T-helper 1 cell treated with Interleukin-12 subunit alpha and Interleukin-12 subunit beta and Interleukin-4 antibody, amounts not matched to agents 30 μg/mL and 1 μg/mL, for 36 hours (primary cell): Measurements from ENCODE around the gene NUP210.

Experiments
- H3K27ac Mint-ChIP-seq: one replicate; pipeline ENCODE4 v1.8.0; 2021; ENCODE audit warnings: mild to moderate bottlenecking, mixed read lengths
- H3K27me3 Mint-ChIP-seq: one replicate; pipeline ENCODE4 v1.8.0; 2021; ENCODE audit warnings: low read depth, mixed read lengths
- H3K36me3 Mint-ChIP-seq: one replicate; pipeline ENCODE4 v1.8.0; 2021; ENCODE audit warnings: low read depth, mixed read lengths
- H3K4me1 Mint-ChIP-seq: one replicate; pipeline ENCODE4 v1.8.0; 2021; ENCODE audit warnings: low read depth, mixed read lengths
- H3K4me3 Mint-ChIP-seq: one replicate; pipeline ENCODE4 v1.8.0; 2021; ENCODE audit warnings: mild to moderate bottlenecking, moderate library complexity, mixed read lengths
- H3K9me3 Mint-ChIP-seq: one replicate; pipeline ENCODE4 v1.8.0; 2021; ENCODE audit warnings: mixed read lengths

The NUP210 gene

GRCh38 chr3:13420831-13421765, 976 bp upstream of the NUP210 start:
- peaks cover 63% of the 10 kb centered on the region for H3K4me1 Mint-ChIP-seq
- no peaks in the 10 kb centered on the region for H3K9me3 Mint-ChIP-seq
- peak overlapping the region; percentile 100 for H3K27ac Mint-ChIP-seq
- peak overlapping the region; percentile 96 for H3K4me3 Mint-ChIP-seq
- H3K27me3 Mint-ChIP-seq = no peaks in the 10 kb centered on the region
- peaks cover 8% of the 10 kb centered on the region for H3K36me3 Mint-ChIP-seq

GRCh38 chr3:13419505-13420044, 547 bp downstream of the NUP210 start:
- Mint-ChIP-seq H3K27me3 (no peaks in the 10 kb centered on the region), H3K27ac (peak overlapping the region; percentile 79), H3K4me3 (peak overlapping the region; percentile 88), H3K4me1 (peaks cover 64% of the 10 kb centered on the region), H3K9me3 (no peaks in the 10 kb centered on the region), H3K36me3 (peaks cover 11% of the 10 kb centered on the region)

- peaks cover 13% of the 10 kb centered on the region for H3K36me3 Mint-ChIP-seq
- peak overlapping the region; percentile 43 for H3K27ac Mint-ChIP-seq
- H3K27me3 Mint-ChIP-seq = no peaks in the 10 kb centered on the region
- H3K4me3 Mint-ChIP-seq = peak overlapping the region; percentile 88
- peaks cover 71% of the 10 kb centered on the region for H3K4me1 Mint-ChIP-seq
- no peaks in the 10 kb centered on the region for H3K9me3 Mint-ChIP-seq
These were observed 2.8 kb downstream of the NUP210 start for GRCh38 chr3:13417166-13417947.

GRCh38 chr3:13415997-13416793, 3.9 kb downstream of the NUP210 start:
- no peaks in the 10 kb centered on the region for H3K27me3 Mint-ChIP-seq
- peaks cover 15% of the 10 kb centered on the region for H3K36me3 Mint-ChIP-seq
- no peaks in the 10 kb centered on the region for H3K9me3 Mint-ChIP-seq
- H3K27ac Mint-ChIP-seq = peak overlapping the region; percentile 75
- peaks cover 60% of the 10 kb centered on the region for H3K4me1 Mint-ChIP-seq
- H3K4me3 Mint-ChIP-seq = peak overlapping the region; percentile 71

GRCh38 chr3:13415236-13415986, 4.7 kb downstream of the NUP210 start:
- H3K36me3 Mint-ChIP-seq = peaks cover 11% of the 10 kb centered on the region
- peak overlapping the region; percentile 45 for H3K4me3 Mint-ChIP-seq
- no peaks in the 10 kb centered on the region for H3K9me3 Mint-ChIP-seq
- no peaks in the 10 kb centered on the region for H3K27me3 Mint-ChIP-seq
- peak overlapping the region; percentile 97 for H3K27ac Mint-ChIP-seq
- peaks cover 54% of the 10 kb centered on the region for H3K4me1 Mint-ChIP-seq

GRCh38 chr3:13414040-13414729, 5.9 kb downstream of the NUP210 start:
- Mint-ChIP-seq H3K36me3 (peaks cover 12% of the 10 kb centered on the region), H3K4me1 (peaks cover 54% of the 10 kb centered on the region), H3K27ac (peak overlapping the region; percentile 97), H3K27me3 (no peaks in the 10 kb centered on the region), H3K9me3 (no peaks in the 10 kb centered on the region), H3K4me3 (peak overlapping the region; percentile 88)

GRCh38 chr3:13411186-13411860, 8.8 kb downstream of the NUP210 start:
- Mint-ChIP-seq H3K9me3 (peaks cover 14% of the 10 kb centered on the region), H3K4me1 (peaks cover 35% of the 10 kb centered on the region), H3K27me3 (no peaks in the 10 kb centered on the region), H3K36me3 (peaks cover 25% of the 10 kb centered on the region), H3K27ac (no peak overlapping the region), H3K4me3 (no peak overlapping the region)

- Mint-ChIP-seq H3K36me3 (peaks cover 29% of the 10 kb centered on the region), H3K9me3 (peaks cover 14% of the 10 kb centered on the region), H3K4me3 (no peak overlapping the region), H3K4me1 (peaks cover 15% of the 10 kb centered on the region), H3K27ac (no peak overlapping the region), H3K27me3 (no peaks in the 10 kb centered on the region)
These were observed 11.2 kb downstream of the NUP210 start for GRCh38 chr3:13408890-13409289.

GRCh38 chr3:13407926-13408325, 12.2 kb downstream of the NUP210 start:
- no peaks in the 10 kb centered on the region for H3K27me3 Mint-ChIP-seq
- H3K4me1 Mint-ChIP-seq = peaks cover 9% of the 10 kb centered on the region
- no peak overlapping the region for H3K27ac Mint-ChIP-seq
- peaks cover 14% of the 10 kb centered on the region for H3K9me3 Mint-ChIP-seq
- no peak overlapping the region for H3K4me3 Mint-ChIP-seq
- peaks cover 28% of the 10 kb centered on the region for H3K36me3 Mint-ChIP-seq

- Mint-ChIP-seq H3K27ac (peak overlapping the region; percentile 33), H3K36me3 (peaks cover 28% of the 10 kb centered on the region), H3K4me1 (peaks cover 13% of the 10 kb centered on the region), H3K9me3 (peaks cover 14% of the 10 kb centered on the region), H3K4me3 (no peak overlapping the region), H3K27me3 (no peaks in the 10 kb centered on the region)
These were observed 12.6 kb downstream of the NUP210 start for GRCh38 chr3:13407475-13407874.

GRCh38 chr3:13406190-13406589, 13.9 kb downstream of the NUP210 start:
- Mint-ChIP-seq H3K9me3 (peaks cover 14% of the 10 kb centered on the region), H3K4me3 (no peak overlapping the region), H3K36me3 (peaks cover 28% of the 10 kb centered on the region), H3K4me1 (peaks cover 16% of the 10 kb centered on the region), H3K27ac (no peak overlapping the region), H3K27me3 (no peaks in the 10 kb centered on the region)

GRCh38 chr3:13405614-13406013, 14.5 kb downstream of the NUP210 start:
- Mint-ChIP-seq H3K4me3 (no peak overlapping the region), H3K27me3 (no peaks in the 10 kb centered on the region), H3K4me1 (peaks cover 16% of the 10 kb centered on the region)

More at GRCh38 chr3:13405614-13406013, 14.5 kb downstream of the NUP210 start:
- no peak overlapping the region for H3K27ac Mint-ChIP-seq
- H3K36me3 Mint-ChIP-seq = peaks cover 28% of the 10 kb centered on the region
- H3K9me3 Mint-ChIP-seq = peaks cover 14% of the 10 kb centered on the region
